ENCODE data around the gene MUS81. TPM values are rescaled to one million over a fixed set of nuclear protein-coding genes. Genes with fewer than 3 reads are reported as not detected.
A peak's percentile ranks its signal among the peaks of the same experiment; 100 is the strongest.

Gene MUS81
- total RNA-seq, 1 experiment from 2014 or later, result 45.9 TPM

DNA sequence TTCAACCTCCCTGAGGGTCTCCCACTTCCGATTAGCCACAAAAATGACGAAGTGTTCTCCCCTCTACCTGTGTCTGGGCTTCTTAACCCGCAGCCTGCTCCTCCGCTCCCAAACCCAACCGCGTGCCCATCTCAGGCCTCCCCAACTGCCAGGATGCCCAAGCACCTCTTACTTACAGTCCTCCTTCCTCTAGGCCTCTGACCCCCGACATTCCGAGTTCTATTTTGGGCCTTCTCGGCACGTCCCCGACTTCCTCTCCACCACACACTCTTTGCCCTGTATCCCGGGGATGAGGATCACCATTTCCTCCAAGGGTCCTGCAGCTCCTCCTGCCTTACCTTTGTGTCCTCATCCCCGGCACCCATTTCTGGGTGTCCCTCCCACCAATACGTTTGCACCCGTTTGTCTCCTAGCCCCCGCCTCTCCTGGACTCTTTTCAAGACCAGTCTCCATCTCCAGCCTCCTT is 388 bp upstream of the MUS81 start:
- Mint-ChIP-seq H3K4me1 (peaks cover 21% of the 10 kb centered on the region), H3K36me3 (peaks cover 35% of the 10 kb centered on the region), H3K9me3 (no peaks in the 10 kb centered on the region), H3K4me3 (peak overlapping the region; percentile 90), H3K27ac (peak overlapping the region; percentile 98), H3K27me3 (ENCODE audit: low read depth) (no peaks in the 10 kb centered on the region)
- ChIA-PET POLR2A (interaction anchor here (0.6 to 4.2 kb wide), 27 partner anchors 9 to 408 kb away, joined by 3 to 90 read pairs (median 5); partner anchors contain the start of genes AP5B1, CCDC85B, EFEMP2 and FIBP), CTCF (interaction anchor here (0.5 to 16.6 kb wide), 68 partner anchors 9 to 453 kb away, joined by 3 to 539 read pairs (median 5); partner anchors contain the start of genes AP5B1, BANF1, CCDC85B and CST6)
- peak; percentile 40 for DNase-seq (ENCODE audit: low spot score)
- ATAC-seq, result no peak
- TF ChIP-seq, protein P1, sequence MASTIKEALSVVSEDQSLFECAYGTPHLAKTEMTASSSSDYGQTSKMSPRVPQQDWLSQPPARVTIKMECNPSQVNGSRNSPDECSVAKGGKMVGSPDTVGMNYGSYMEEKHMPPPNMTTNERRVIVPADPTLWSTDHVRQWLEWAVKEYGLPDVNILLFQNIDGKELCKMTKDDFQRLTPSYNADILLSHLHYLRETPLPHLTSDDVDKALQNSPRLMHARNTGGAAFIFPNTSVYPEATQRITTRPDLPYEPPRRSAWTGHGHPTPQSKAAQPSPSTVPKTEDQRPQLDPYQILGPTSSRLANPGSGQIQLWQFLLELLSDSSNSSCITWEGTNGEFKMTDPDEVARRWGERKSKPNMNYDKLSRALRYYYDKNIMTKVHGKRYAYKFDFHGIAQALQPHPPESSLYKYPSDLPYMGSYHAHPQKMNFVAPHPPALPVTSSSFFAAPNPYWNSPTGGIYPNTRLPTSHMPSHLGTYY (CRISPR knock-in tag; IDR thresholded peaks at IDR 0.05), result 0 out of 2 replicates have a peak, but pooled peaks have one; percentile 19
- TF ChIP-seq HMGA2 (CRISPR knock-in tag; IDR thresholded peaks at IDR 0.05) (no peak), NFATC4 (CRISPR knock-in tag; IDR thresholded peaks at IDR 0.05) (0 out of 2 replicates have a peak, but pooled peaks have one; percentile 19), ETV6 (CRISPR knock-in tag; IDR thresholded peaks at IDR 0.05) (no peak; the same call in 1 of the 2 replicates), ESRRA (CRISPR knock-in tag; IDR thresholded peaks at IDR 0.05; ENCODE audit: borderline replicate concordance) (no peak), EMX1 (CRISPR knock-in tag; IDR thresholded peaks at IDR 0.05) (peak; percentile 73), MYBL2 (CRISPR knock-in tag; IDR thresholded peaks at IDR 0.05) (0 out of 2 replicates have a peak, but pooled peaks have one; percentile 17), ZNF671 (CRISPR knock-in tag; IDR thresholded peaks at IDR 0.05) (peak; percentile 49; the same call in 1 of the 2 replicates), PRRX2 (CRISPR knock-in tag; IDR thresholded peaks at IDR 0.05) (0 out of 2 replicates have a peak, but pooled peaks have one; percentile 71), TEAD1 (CRISPR knock-in tag; IDR thresholded peaks at IDR 0.05) (no peak), ZNF416 (CRISPR knock-in tag; IDR thresholded peaks at IDR 0.05) (peak; percentile 12; the same call in 1 of the 2 replicates)
- TF ChIP-seq, protein P2, sequence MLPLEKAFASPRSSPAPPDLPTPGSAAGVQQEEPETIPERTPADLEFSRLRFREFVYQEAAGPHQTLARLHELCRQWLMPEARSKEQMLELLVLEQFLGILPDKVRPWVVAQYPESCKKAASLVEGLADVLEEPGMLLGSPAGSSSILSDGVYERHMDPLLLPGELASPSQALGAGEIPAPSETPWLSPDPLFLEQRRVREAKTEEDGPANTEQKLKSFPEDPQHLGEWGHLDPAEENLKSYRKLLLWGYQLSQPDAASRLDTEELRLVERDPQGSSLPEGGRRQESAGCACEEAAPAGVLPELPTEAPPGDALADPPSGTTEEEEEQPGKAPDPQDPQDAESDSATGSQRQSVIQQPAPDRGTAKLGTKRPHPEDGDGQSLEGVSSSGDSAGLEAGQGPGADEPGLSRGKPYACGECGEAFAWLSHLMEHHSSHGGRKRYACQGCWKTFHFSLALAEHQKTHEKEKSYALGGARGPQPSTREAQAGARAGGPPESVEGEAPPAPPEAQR (CRISPR knock-in tag; IDR thresholded peaks at IDR 0.05), result no peak
- TF ChIP-seq, protein P3, sequence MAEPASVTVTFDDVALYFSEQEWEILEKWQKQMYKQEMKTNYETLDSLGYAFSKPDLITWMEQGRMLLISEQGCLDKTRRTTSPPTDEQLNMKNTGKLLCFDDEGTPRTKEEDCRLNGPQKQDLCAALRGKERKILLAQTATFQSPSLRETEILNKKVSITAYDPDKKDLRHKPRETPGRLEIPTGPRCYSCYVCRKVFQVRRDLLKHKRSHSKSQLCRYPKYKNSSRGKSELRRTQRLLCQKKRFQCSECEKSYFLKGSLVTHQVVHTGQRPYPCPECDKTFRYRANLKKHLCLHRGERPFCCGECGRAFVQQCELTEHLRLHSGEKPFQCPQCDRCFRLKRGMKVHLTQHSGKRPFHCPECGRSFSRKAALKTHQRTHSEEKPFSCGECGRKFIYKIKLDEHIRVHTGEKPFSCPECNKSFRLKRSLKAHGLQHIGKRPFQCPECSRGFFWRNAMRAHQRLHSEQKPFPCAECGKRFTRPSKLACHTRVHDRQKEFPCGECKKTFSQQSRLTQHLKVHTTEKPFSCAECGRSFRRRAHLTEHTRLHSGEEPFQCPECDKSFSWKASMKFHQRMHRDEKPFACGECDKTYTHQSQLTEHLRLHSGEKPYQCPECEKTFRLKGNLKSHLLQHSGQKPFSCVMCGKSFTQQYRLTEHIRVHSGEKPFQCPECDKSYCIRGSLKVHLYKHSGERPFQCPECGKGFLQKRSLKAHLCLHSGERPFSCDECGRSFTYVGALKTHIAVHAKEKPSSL (CRISPR knock-in tag; conservative IDR thresholded peaks at IDR 0.05), result 0 out of 2 replicates have a peak, but pooled peaks have one; percentile 16

DNA sequence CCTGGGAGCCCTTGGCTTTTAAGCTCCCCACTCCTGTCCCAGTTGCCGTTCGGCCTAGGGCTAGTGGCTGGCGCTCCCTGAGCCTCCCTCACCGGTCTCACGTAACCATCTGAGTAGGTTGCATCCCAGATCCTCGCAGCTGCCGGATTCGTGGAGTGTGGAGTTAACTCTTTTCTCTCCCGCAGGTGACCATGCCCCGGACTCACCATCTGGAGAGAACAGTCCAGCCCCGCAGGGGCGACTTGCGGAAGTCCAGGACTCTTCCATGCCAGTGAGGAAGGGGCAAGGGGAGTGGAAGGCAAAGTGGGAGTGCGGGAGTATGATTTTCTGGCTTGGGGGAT is 902 bp downstream of the MUS81 start:
- Mint-ChIP-seq H3K4me1 (peaks cover 18% of the 10 kb centered on the region), H3K9me3 (no peaks in the 10 kb centered on the region), H3K4me3 (peak overlapping the region; percentile 90), H3K36me3 (peaks cover 28% of the 10 kb centered on the region), H3K27ac (peak overlapping the region; percentile 80), H3K27me3 (ENCODE audit: low read depth) (no peaks in the 10 kb centered on the region)
- ChIA-PET POLR2A (interaction anchor here (1.1 to 4.2 kb wide), 6 partner anchors 10 to 55 kb away, joined by 3 to 90 read pairs (median 18); partner anchors contain the start of genes CCDC85B, EFEMP2 and FIBP), CTCF (interaction anchor here (0.7 to 16.6 kb wide), 9 partner anchors 8 to 184 kb away, joined by 3 to 539 read pairs (median 8); partner anchors contain the start of genes CCDC85B, EFEMP2 and FIBP)
- TF ChIP-seq GABPB1 (CRISPR knock-in tag; IDR thresholded peaks at IDR 0.05), result peak; percentile 41; the same call in 1 of the 2 replicates
- no peak for TF ChIP-seq PRRX2 (CRISPR knock-in tag; IDR thresholded peaks at IDR 0.05)
- no peak for ATAC-seq
- no peak for DNase-seq (ENCODE audit: low spot score)

DNA sequence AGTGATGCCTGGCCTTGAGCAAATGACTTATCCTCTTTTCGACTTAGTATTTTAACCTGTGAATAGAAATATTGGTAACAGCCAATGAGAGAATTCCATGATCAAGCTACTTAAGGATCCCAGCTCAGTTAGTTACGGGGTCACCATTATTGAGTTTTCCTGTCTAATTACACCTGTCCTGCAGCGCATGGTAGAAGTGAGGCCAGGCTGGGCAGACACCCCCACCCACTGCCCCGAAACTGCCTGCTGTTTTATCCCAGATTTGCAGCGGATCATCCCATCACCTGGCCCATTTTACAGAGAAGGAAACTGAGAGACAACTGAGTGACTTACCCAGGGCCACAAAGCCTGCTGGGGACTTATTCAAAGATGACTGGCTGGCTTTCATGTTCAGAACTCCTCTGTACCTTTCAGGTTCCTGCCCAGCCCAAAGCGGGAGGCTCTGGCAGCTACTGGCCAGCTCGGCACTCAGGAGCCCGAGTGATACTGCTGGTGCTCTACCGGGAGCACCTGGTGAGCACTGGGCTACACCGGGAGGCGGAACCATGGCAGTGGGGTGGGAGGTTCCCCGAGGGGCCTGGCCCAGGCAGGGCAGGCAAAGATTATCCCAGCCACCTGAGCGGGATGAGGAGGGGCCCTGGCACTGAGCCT is 1.4 kb downstream of the MUS81 start:
- no peak overlapping the region for H3K27ac Mint-ChIP-seq
- no peak for DNase-seq (ENCODE audit: low spot score)
- TF ChIP-seq, protein P4, sequence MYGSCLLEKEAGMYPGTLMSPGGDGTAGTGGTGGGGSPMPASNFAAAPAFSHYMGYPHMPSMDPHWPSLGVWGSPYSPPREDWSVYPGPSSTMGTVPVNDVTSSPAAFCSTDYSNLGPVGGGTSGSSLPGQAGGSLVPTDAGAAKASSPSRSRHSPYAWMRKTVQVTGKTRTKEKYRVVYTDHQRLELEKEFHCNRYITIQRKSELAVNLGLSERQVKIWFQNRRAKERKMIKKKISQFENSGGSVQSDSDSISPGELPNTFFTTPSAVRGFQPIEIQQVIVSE (CRISPR knock-in tag; IDR thresholded peaks at IDR 0.05; ENCODE audit: borderline replicate concordance), result no peak
- no peak for TF ChIP-seq TP53 (CRISPR knock-in tag; IDR thresholded peaks at IDR 0.05)
- TF ChIP-seq, protein P5, sequence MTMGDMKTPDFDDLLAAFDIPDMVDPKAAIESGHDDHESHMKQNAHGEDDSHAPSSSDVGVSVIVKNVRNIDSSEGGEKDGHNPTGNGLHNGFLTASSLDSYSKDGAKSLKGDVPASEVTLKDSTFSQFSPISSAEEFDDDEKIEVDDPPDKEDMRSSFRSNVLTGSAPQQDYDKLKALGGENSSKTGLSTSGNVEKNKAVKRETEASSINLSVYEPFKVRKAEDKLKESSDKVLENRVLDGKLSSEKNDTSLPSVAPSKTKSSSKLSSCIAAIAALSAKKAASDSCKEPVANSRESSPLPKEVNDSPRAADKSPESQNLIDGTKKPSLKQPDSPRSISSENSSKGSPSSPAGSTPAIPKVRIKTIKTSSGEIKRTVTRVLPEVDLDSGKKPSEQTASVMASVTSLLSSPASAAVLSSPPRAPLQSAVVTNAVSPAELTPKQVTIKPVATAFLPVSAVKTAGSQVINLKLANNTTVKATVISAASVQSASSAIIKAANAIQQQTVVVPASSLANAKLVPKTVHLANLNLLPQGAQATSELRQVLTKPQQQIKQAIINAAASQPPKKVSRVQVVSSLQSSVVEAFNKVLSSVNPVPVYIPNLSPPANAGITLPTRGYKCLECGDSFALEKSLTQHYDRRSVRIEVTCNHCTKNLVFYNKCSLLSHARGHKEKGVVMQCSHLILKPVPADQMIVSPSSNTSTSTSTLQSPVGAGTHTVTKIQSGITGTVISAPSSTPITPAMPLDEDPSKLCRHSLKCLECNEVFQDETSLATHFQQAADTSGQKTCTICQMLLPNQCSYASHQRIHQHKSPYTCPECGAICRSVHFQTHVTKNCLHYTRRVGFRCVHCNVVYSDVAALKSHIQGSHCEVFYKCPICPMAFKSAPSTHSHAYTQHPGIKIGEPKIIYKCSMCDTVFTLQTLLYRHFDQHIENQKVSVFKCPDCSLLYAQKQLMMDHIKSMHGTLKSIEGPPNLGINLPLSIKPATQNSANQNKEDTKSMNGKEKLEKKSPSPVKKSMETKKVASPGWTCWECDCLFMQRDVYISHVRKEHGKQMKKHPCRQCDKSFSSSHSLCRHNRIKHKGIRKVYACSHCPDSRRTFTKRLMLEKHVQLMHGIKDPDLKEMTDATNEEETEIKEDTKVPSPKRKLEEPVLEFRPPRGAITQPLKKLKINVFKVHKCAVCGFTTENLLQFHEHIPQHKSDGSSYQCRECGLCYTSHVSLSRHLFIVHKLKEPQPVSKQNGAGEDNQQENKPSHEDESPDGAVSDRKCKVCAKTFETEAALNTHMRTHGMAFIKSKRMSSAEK (CRISPR knock-in tag; IDR thresholded peaks at IDR 0.05; ENCODE audit: borderline replicate concordance), result no peak
- no peak for TF ChIP-seq ZNF263 (CRISPR knock-in tag; IDR thresholded peaks at IDR 0.05; ENCODE audit: low read depth)
- TF ChIP-seq, protein P6, sequence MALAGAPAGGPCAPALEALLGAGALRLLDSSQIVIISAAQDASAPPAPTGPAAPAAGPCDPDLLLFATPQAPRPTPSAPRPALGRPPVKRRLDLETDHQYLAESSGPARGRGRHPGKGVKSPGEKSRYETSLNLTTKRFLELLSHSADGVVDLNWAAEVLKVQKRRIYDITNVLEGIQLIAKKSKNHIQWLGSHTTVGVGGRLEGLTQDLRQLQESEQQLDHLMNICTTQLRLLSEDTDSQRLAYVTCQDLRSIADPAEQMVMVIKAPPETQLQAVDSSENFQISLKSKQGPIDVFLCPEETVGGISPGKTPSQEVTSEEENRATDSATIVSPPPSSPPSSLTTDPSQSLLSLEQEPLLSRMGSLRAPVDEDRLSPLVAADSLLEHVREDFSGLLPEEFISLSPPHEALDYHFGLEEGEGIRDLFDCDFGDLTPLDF (CRISPR knock-in tag; IDR thresholded peaks at IDR 0.05), result no peak

More for the DNA sequence above, 1.4 kb downstream of the MUS81 start:
- ChIA-PET POLR2A (interaction anchor here (1.1 to 4.2 kb wide), 4 partner anchors 10 to 54 kb away, joined by 3 to 90 read pairs (median 20); partner anchors contain the start of genes CCDC85B and FIBP), CTCF (interaction anchor here (0.8 to 16.6 kb wide), 7 partner anchors 9 to 184 kb away, joined by 3 to 539 read pairs (median 14); partner anchors contain the start of genes CCDC85B, EFEMP2 and FIBP)
- Mint-ChIP-seq H3K4me1 (peaks cover 13% of the 10 kb centered on the region), H3K27me3 (ENCODE audit: low read depth) (no peaks in the 10 kb centered on the region), H3K36me3 (peaks cover 23% of the 10 kb centered on the region), H3K9me3 (no peaks in the 10 kb centered on the region), H3K4me3 (peak overlapping the region; percentile 90)
- no peak for ATAC-seq

Data from WTC11 (cell line).